Measurements from ENCODE around the gene SLC7A7.

GRCh38 chr14:22803687-22803974 lies 11.6 kb downstream of the SLC7A7 start:
- TF ChIP-seq EZH2 (IDR thresholded peaks at IDR 0.05; ENCODE audit: low read depth) (no peak), CTCF (conservative IDR thresholded peaks at IDR 0.05) (no peak)

Data from PC-9 (cell line).